ENCODE measurements around the gene MAGEB4.
"Not testable (repeated sequence)": the region's sequence is repeated elsewhere in the genome, so short reads cannot be mapped to it uniquely, and the experiment has no call there.

Gene MAGEB4

DNA sequence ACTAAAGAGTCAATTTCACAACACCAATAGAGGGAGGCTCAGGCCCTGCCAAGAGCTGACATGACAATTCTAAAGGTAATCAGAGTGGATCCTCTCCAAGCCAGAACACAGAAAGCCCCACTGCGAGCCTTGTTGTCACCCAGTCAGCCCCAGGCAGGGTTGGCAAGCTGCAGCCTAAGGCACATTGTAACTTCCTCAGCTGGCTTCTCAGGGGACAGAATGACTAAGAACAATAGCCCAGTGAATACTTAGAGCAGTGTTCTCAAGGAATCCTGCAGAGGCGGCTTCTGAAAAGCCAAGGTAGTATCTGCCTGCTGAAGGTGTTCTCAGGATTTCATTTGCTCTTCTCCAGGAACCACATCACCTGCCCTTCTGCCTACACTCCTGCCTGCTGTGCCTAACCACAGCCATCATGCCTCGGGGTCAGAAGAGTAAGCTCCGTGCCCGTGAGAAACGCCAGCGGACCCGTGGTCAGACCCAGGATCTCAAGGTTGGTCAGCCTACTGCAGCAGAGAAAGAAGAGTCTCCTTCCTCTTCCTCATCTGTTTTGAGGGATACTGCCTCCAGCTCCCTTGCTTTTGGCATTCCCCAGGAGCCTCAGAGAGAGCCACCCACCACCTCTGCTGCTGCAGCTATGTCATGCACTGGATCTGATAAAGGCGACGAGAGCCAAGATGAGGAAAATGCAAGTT, at the start of gene MAGEB4:
Gene MAGEB4, plus strand, starts transcription at position 277 of the 692 bp plus-strand sequence. Its CDS starts 136 bp downstream, at position 413.
- DNase-seq = no peak
- in situ Hi-C loops (cut with HindIII; ENCODE audit: low pct_ligation_motif_present, low pct_unique_long_range_greater_than_20kb, low sequenced_read_pairs) = no loop called here

DNA sequence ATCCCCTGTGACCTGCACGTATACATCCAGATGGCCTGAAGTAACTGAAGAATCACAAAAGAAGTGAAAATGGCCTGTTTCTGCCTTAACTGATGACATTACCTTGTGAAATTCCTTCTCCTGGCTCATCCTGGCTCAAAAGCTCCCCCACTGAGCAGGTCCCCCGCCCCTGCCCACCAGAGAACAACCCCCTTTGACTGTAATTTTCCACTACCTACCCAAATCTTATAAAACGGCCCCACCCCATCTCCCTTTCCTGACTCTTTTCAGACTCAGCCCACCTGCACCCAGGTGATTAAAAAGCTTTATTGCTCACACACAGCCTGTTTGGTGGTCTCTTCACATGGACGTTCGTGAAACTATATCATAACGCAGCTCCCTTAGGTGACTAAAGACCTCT, 47.9 kb upstream of the MAGEB4 start:
- DNase-seq; in situ Hi-C loops (cut with HindIII; ENCODE audit: low pct_ligation_motif_present, low pct_unique_long_range_greater_than_20kb, low sequenced_read_pairs): not testable (repeated sequence)

GRCh38 chrX:30196322-30196721, 45.5 kb upstream of the MAGEB4 start:
- in situ Hi-C loops (cut with HindIII; ENCODE audit: low pct_ligation_motif_present, low pct_unique_long_range_greater_than_20kb, low sequenced_read_pairs) = no loop called here
- DNase-seq = peak; percentile 5

GRCh38 chrX:30212172-30212571, 29.6 kb upstream of the MAGEB4 start:
- DNase-seq = no peak
- in situ Hi-C loops (cut with HindIII; ENCODE audit: low pct_ligation_motif_present, low pct_unique_long_range_greater_than_20kb, low sequenced_read_pairs) = no loop called here

DNA sequence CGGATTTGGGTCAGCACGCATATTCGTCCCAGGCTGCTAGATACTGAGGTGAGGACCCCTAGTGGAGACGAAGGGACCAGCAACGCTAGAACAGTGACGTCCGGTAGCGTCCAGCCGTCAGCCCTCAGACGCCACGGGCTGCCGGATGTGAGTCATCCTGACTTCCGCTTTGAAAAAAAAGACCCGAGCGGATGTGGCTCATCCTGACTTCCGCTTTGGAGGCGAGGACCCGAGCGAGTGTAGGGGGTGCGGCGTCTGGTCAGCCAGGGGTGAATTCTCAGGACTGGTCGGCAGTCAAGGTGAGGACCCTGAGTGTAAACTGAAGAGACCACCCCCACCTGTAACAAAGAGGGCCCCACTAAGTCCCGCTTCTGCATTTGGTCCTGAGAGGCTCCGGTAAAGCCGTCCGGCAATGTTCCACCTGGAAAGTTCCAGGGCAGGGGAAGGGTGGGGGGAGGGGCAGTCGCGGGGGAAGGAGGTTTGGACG, 26.4 kb upstream of the MAGEB4 start, which contains the start of gene MAGEB2:
Gene MAGEB2, plus strand, starts transcription at position 207 of the 487 bp plus-strand sequence. CDS start 3,018 bp downstream, outside the sequence.
- in situ Hi-C loops (cut with HindIII; ENCODE audit: low pct_ligation_motif_present, low pct_unique_long_range_greater_than_20kb, low sequenced_read_pairs) = no loop called here
- DNase-seq = no peak

- no peak for DNase-seq
These were observed 24.3 kb upstream of the MAGEB4 start for GRCh38 chrX:30217465-30217864.

GRCh38 chrX:30219372-30219771, 22.4 kb upstream of the MAGEB4 start:
- no peak for DNase-seq
- in situ Hi-C loops (cut with HindIII; ENCODE audit: low pct_ligation_motif_present, low pct_unique_long_range_greater_than_20kb, low sequenced_read_pairs) = no loop called here

More at GRCh38 chrX:30217465-30217864, 24.3 kb upstream of the MAGEB4 start:
- in situ Hi-C loops (cut with HindIII; ENCODE audit: low pct_ligation_motif_present, low pct_unique_long_range_greater_than_20kb, low sequenced_read_pairs) = no loop called here

DNA sequence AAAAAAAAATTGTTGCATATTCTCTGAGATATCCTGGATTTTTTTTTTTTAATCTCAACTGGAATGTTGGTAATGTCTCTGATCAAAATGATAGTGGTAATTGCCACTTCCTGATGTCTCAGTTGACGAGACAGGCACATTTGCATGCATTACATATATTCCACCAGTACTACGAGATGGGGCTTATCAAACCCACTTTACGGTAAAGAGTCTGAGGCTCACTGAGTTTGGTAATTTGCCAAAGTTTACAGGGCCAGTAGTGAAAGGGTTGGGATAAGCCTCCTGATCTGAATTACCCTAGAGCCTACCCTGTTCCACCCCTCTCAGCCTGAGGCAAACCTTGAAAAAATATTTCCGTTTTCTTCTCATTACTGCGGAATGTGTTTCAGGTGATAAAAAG, 21.1 kb upstream of the MAGEB4 start:
- DNase-seq = no peak
- in situ Hi-C loops (cut with HindIII; ENCODE audit: low pct_ligation_motif_present, low pct_unique_long_range_greater_than_20kb, low sequenced_read_pairs) = no loop called here

DNA sequence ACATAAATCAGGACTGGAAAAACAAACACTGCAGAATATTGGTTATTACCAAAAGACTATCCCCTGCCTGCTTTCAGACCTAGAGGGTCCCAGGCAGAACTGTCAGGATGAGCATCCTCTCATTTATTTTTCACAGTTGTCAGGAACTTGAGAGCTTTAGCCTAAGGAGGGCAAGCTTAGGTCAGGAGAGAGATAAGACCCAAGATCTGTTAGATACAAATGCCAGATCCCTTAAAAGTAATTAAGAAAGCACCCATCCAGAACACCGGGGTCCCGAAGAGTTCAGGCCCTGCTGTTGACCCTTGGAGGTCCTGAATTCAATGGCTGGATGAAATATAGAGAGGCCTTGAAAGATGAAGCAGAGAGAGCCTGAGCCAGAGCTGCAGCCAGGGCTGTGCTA, 17.3 kb upstream of the MAGEB4 start:
- in situ Hi-C loops (cut with HindIII; ENCODE audit: low pct_ligation_motif_present, low pct_unique_long_range_greater_than_20kb, low sequenced_read_pairs) = no loop called here
- no peak for DNase-seq

GRCh38 chrX:30228526-30228925, 13.3 kb upstream of the MAGEB4 start:
- DNase-seq = no peak
- in situ Hi-C loops (cut with HindIII; ENCODE audit: low pct_ligation_motif_present, low pct_unique_long_range_greater_than_20kb, low sequenced_read_pairs) = no loop called here

GRCh38 chrX:30230395-30230794, 11.4 kb upstream of the MAGEB4 start, which contains the start of gene MAGEB3:
MAGEB3 (plus strand) TSS chrX:30230657; CDS start chrX:30235925, 5,268 bp downstream.
- in situ Hi-C loops (cut with HindIII; ENCODE audit: low pct_ligation_motif_present, low pct_unique_long_range_greater_than_20kb, low sequenced_read_pairs) = no loop called here
- no peak for DNase-seq

DNA sequence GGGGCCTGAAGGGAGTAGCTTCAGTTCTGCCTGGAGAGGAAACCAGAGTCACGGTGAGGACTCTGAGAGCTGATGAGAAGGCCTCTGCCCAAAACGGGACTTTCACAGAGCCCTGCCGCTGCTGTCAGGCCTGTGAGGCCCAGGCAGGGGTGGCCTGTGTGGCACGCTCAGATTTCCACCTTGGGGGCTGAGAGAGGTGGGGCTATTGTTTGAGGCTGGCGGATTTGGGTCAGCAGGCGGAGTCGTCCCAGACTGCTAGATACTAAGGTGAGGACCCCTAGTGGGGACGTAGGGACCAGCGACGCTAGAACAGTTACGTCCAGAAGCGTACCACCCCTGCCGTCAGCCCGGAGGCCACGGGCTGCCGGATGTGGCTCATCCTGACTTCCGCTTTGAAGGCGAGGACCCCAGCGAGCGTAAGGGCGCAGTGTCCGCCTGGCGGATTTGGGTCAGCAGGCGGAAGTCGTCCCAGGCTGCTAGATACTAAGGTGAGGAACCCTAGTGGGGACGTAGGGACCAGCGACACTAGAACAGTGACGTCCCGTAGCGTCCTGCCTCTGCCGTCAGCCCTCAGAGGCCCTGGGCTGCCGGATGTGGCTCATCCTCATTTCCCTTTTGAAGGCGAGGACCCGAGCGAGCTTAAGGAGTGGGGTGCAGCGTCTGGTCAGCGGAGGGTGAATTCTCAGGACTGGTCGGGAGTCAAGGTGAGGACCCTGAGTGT, 5.1 kb downstream of the MAGEB4 start, which contains the start of gene MAGEB1:
Gene MAGEB1, plus strand, starts transcription at position 378 of the 721 bp plus-strand sequence. CDS start 3,348 bp downstream, outside the sequence.
- DNase-seq = no peak
- in situ Hi-C loops (cut with HindIII; ENCODE audit: low pct_ligation_motif_present, low pct_unique_long_range_greater_than_20kb, low sequenced_read_pairs) = no loop called here

DNA sequence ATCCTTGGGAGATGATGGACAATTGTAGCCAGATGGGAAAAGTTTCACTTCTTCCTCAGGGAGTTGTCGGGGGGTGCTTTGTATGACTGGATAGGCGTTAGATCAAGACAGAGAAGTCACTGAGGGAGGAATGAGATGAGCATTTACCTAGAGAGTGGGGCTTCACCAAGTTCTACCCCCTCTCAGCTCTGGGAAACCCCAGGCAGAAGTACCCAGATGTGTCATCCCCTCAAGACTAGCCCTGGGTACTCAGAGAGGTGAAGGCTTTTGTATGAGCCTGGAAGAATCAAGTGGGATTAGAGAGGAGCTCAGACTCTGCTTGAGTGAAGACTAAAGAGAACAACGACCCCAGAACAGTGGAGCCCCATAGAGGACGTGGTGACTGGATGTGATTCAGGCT, 7.1 kb downstream of the MAGEB4 start:
- no peak for DNase-seq
- in situ Hi-C loops (cut with HindIII; ENCODE audit: low pct_ligation_motif_present, low pct_unique_long_range_greater_than_20kb, low sequenced_read_pairs) = no loop called here

DNA sequence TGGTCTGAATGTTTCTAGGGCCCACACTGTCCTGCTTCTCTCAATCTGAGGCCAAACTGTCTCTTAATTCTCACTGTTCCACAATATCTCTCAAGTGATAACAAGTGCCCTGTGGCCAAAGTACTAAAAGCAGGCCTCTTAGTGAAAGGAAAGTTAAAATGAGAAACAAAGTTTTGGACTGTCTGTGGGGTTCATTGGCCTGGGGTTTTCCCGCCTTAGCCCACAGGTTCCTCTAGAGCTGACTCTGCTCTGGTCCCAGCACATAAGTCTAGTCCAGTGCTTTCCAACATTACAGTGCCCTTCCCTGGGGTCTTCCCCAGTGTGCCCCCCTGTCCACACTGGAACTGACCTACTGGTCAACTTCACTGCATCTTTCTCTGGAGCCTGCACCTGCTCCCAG, 11.5 kb downstream of the MAGEB4 start:
- no peak for DNase-seq
- in situ Hi-C loops (cut with HindIII; ENCODE audit: low pct_ligation_motif_present, low pct_unique_long_range_greater_than_20kb, low sequenced_read_pairs) = no loop called here

DNA sequence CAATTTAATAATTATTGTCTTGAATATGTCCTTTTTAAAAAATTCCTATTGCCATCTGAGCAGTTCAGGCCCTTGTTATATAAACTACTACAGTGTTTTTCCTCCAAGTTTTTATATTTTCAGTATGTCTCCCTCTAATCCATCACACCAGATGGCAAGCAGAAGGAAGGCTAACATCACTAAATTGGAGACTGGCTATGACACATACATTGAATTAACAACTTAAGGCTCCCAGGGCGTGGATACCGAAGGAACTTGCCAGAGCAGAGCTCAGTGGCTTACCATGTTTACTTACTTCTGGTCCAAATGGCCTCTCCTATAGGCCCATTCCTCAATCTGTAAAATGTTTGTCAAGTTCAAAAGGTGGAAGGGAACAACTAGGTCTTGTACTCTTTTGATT, 18.1 kb downstream of the MAGEB4 start:
- in situ Hi-C loops (cut with HindIII; ENCODE audit: low pct_ligation_motif_present, low pct_unique_long_range_greater_than_20kb, low sequenced_read_pairs) = no loop called here
- no peak for DNase-seq

- in situ Hi-C loops (cut with HindIII; ENCODE audit: low pct_ligation_motif_present, low pct_unique_long_range_greater_than_20kb, low sequenced_read_pairs) = no loop called here
- DNase-seq = no peak
These were observed 19.2 kb downstream of the MAGEB4 start for GRCh38 chrX:30261012-30261411.

- in situ Hi-C loops (cut with HindIII; ENCODE audit: low pct_ligation_motif_present, low pct_unique_long_range_greater_than_20kb, low sequenced_read_pairs) = no loop called here
- DNase-seq = no peak
These were observed 21.0 kb downstream of the MAGEB4 start for GRCh38 chrX:30262763-30263162.

DNA sequence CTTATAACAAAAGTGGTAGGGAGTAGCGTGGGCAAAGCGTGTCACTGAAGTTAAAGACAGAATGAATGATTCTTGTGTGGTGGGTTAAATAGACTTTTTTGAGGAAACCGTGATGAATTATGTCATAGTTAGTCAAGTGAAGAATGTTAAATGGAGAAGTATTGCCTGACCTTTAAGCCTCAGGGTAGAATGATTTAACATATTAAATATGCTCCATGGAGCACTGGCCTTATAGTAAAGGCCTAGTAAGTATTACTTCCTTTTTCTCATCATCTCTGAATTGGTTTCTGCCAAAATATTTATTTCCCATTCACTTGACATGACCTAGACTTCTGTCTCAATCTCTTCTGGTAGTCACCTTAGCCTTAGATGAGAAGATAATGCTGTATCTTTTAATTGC, 28.8 kb downstream of the MAGEB4 start:
- no peak for DNase-seq
- in situ Hi-C loops (cut with HindIII; ENCODE audit: low pct_ligation_motif_present, low pct_unique_long_range_greater_than_20kb, low sequenced_read_pairs) = no loop called here

DNA sequence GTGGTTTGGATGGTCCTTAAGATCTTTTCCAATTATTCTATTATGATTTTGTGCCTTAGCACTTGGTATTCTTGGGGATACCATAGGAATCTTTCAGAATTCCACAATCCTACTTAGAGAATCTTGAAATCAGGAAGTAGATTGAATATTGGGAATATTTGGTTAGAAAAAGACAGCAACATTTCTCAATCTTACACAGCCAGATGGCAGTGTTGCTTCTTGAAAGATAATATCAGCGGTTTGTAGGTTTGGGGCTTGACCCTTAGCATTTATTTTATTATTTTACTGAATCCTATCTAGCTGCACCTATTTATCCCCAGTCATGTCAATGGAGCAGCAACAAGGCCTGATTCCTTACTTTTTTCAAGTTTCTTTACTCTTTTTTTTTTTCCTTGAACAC, 33.7 kb downstream of the MAGEB4 start:
- in situ Hi-C loops (cut with HindIII; ENCODE audit: low pct_ligation_motif_present, low pct_unique_long_range_greater_than_20kb, low sequenced_read_pairs) = no loop called here
- DNase-seq = peak; percentile 29
